HepG2 (cell line): Measurements from ENCODE around the gene NOSTRIN. TPM values are rescaled to one million over a fixed set of nuclear protein-coding genes. Genes with fewer than 3 reads are reported as not detected.

Source experiments
- ATAC-seq: fragments of 200-7000 bp; cut with Tn5 transposase; 3 replicates; pipeline ENCODE4 v1.9.1; 2020; ENCODE audit warnings: mild to moderate bottlenecking, moderate library complexity
- BruUV-seq: library from RNA; stranded (reverse); fragments of 400-500 nt; replicated peaks from 2 replicates; lab custom pipeline; 2021; lab: Mats Ljungman, UMichigan
- CTCF ChIA-PET: fragments of 300-600 bp; formaldehyde crosslinking; extraction: SDS; loops from one replicate; lab custom pipeline; 2021; ENCODE audit warnings: low total read pairs, inconsistent platforms, low intra/inter-chr PET ratio; lab: Yijun Ruan, JAX
- POLR2A ChIA-PET: fragments of 350-600 bp; sonication (Branson Sonifier 250); formaldehyde crosslinking; loops from one replicate; lab custom pipeline; 2020; ENCODE audit warnings: antibody characterized with exemption, inconsistent platforms; lab: Yijun Ruan, JAX
- DNase-seq: peaks from one replicate; pipeline ENCODE4 v3.0.0-alpha.2; 2015; ENCODE audit warnings: low spot score
- FAIRE-seq: peaks from 3 replicates; lab custom pipeline; 2011; peaks lifted over from hg19 to GRCh38; lab: Jason Lieb, UNC
- H2AFZ ChIP-seq: one replicate; pipeline ENCODE4 v1.6.1; 2011; ENCODE audit warnings: low read length, inconsistent platforms
- H3K27ac ChIP-seq: fragments of 300-600 bp; 3 replicates; pipeline ENCODE4 v1.8.0; 2011; ENCODE audit warnings: mixed run types, mild to moderate bottlenecking, mixed read lengths, low read length, inconsistent platforms; ENCODE audit not compliant: insufficient read depth; ENCODE audit errors: extremely low read length
- H3K27me3 ChIP-seq, 2 experiments: fragments of 200-600 bp in 1 of 2; 2 replicates in 1 of 2; 3 replicates in 1 of 2; pipeline versions ENCODE4 v1.6.0 to v1.8.0; 2011; ENCODE audit warnings: low read length in 2 of 2, mild to moderate bottlenecking in 2 of 2, moderate library complexity in 2 of 2, inconsistent platforms in 1 of 2; ENCODE audit not compliant: insufficient read depth in 2 of 2, control insufficient read depth in 1 of 2
- H3K36me3 ChIP-seq, 2 experiments: fragments of 200-600 bp in 1 of 2; replicated peaks in 1 of 2; 2 replicates in 1 of 2; 3 replicates in 1 of 2; pipeline versions ENCODE4 v1.5.1 to v1.8.0; 2011; ENCODE audit warnings: low read length in 2 of 2, inconsistent platforms in 1 of 2; ENCODE audit not compliant: insufficient read depth in 2 of 2, control insufficient read depth in 1 of 2
- H3K4me1 ChIP-seq: 2 replicates; pipeline ENCODE4 v1.5.1; 2012; ENCODE audit warnings: low read length, inconsistent platforms; ENCODE audit not compliant: insufficient read depth
- H3K4me2 ChIP-seq: 2 replicates; pipeline ENCODE4 v1.6.0; 2011; ENCODE audit warnings: low read depth, low read length, inconsistent platforms
- H3K4me3 ChIP-seq, 3 experiments: fragments of 200-600 bp in 1 of 3; sonication (generic), shearing (Covaris generic) in 1 of 3; replicated peaks in 1 of 3; 2 replicates each; pipeline ENCODE4 v1.5.1; 2011 to 2016; ENCODE audit warnings: low read length in 3 of 3, inconsistent platforms in 2 of 3, low read depth in 2 of 3, mild to moderate bottlenecking in 2 of 3, control low read depth in 1 of 3, mixed read lengths in 1 of 3; ENCODE audit not compliant: insufficient read depth in 1 of 3
- H3K79me2 ChIP-seq: one replicate; pipeline ENCODE4 v1.6.1; 2011; ENCODE audit warnings: low read length, inconsistent platforms; ENCODE audit not compliant: insufficient read depth
- H3K9ac ChIP-seq: 2 replicates; pipeline ENCODE4 v1.6.0; 2011; ENCODE audit warnings: mild to moderate bottlenecking, low read depth, low read length, inconsistent platforms; ENCODE audit not compliant: insufficient read depth
- H3K9me3 ChIP-seq: 2 replicates; pipeline ENCODE4 v1.5.1; 2012; ENCODE audit warnings: mild to moderate bottlenecking, low read length
- H4K20me1 ChIP-seq: 2 replicates; pipeline ENCODE4 v1.6.0; 2011; ENCODE audit warnings: inconsistent platforms, mild to moderate bottlenecking, low read length, moderate library complexity; ENCODE audit not compliant: insufficient read depth
- CHCHD3 ChIP-seq: sonication (generic); formaldehyde crosslinking; IDR thresholded peaks from 2 replicates; pipeline ENCODE4 v1.8.0; 2022; ENCODE audit warnings: mild to moderate bottlenecking, missing genetic modification reagents, moderate library complexity
- KDM5A ChIP-seq: fragments of 200-600 bp; sonication (generic); IDR thresholded peaks from 2 replicates; pipeline ENCODE4 v1.7.0; 2018; ENCODE audit warnings: antibody characterized with exemption, mild to moderate bottlenecking, low read length, borderline replicate concordance
- PHF8 ChIP-seq: sonication (generic); formaldehyde crosslinking; IDR thresholded peaks from 2 replicates; pipeline ENCODE4 v1.5.0; 2020; ENCODE audit warnings: missing genetic modification reagents
- SP1 ChIP-seq, 2 experiments: fragments of 450-650 bp in 1 of 2; sonication (generic) in 1 of 2; formaldehyde crosslinking in 1 of 2; IDR thresholded peaks; 2 replicates each; pipeline versions ENCODE4 v1.4.0 to v1.6.1; 2016 to 2020; ENCODE audit warnings: missing genetic modification reagents in 1 of 2
- U2AF1 ChIP-seq: fragments of 200-400 bp; formaldehyde crosslinking; optimal IDR thresholded peaks from 2 replicates; pipeline ENCODE3; 2017; ENCODE audit warnings: mild to moderate bottlenecking, low read depth, low read length
- ZHX2 ChIP-seq, 2 experiments: sonication (generic) in 1 of 2; formaldehyde crosslinking in 1 of 2; IDR thresholded peaks; 2 replicates each; pipeline versions ENCODE4 v1.6.1 to v1.9.0; 2014 to 2022; ENCODE audit warnings: antibody characterized with exemption in 1 of 2, borderline replicate concordance in 1 of 2, inconsistent platforms in 1 of 2, low read depth in 1 of 2, missing genetic modification reagents in 1 of 2
- ZNF10 ChIP-seq: sonication (generic); formaldehyde crosslinking; IDR thresholded peaks from 2 replicates; pipeline ENCODE4 v1.4.0; 2020; ENCODE audit warnings: mild to moderate bottlenecking, low read depth, missing genetic modification reagents, borderline replicate concordance
- WGBS: methylation state at CpG from one replicate; pipeline ENCODE4 v1.1.6; 2017; ENCODE audit warnings: low lambda C conversion rate; 5-methylcytosine and 5-hydroxymethylcytosine counted together
- in situ Hi-C: cut with HindIII; loops from 2 replicates; pipeline ENCODE4 v1.10.0; 2017; ENCODE audit warnings: low pct_unique_long_range_greater_than_20kb; ENCODE audit not compliant: extremely low pct_ligation_motif_present
- intact Hi-C: fragments of 100-400 bp; cut with micrococcal nuclease; formaldehyde crosslinking; loops from one replicate; pipeline ENCODE4 v1.10.0; 2022; ENCODE audit not compliant: unreplicated experiment
- polyA plus RNA-seq, 8 experiments: library from polyadenylated mRNA; depleted of rRNA in 3 of 8; stranded (reverse) in 7 of 8; unstranded in 1 of 8; fragments of >200 nt; fragmentation: Illumina TruSeq in 4 of 8; extraction: Trizol in 4 of 8; gene quantifications; 2 replicates each; pipeline versions ENCODE4 v1.2.1 to v1.2.3, GENCODE V29; 2011 to 2016; ENCODE audit warnings: low read depth in 4 of 8, missing spikeins in 1 of 8, mixed read lengths in 1 of 8; ENCODE audit not compliant: insufficient read depth in 1 of 8
- total RNA-seq, 5 experiments: library from RNA; depleted of rRNA; stranded (reverse); fragments of >200 nt; fragmentation: Illumina TruSeq; extraction: Trizol; gene quantifications; 2 replicates each; pipeline ENCODE4 v1.2.3, GENCODE V29; 2016; ENCODE audit warnings: low read depth in 1 of 5

Gene NOSTRIN
- total and polyA plus RNA-seq, 2 of the 13 experiments (the other 11 are each of a cell fraction or from before 2014, with no cell fraction given) = 0.22 TPM

GRCh38 chr2:168794968-168795367 is 7.5 kb upstream of the NOSTRIN start:
- no peak for ATAC-seq
- WGBS = 0% methylated on average over 1 of the region's 1 CpG
- Histone ChIP-seq H4K20me1 (no peaks in the 10 kb centered on the region), H2AFZ (no peak overlapping the region), H3K9me3 (no peaks in the 10 kb centered on the region), H3K79me2 (no peaks in the 10 kb centered on the region), H3K36me3 (no peaks in the 10 kb centered on the region), H3K27ac (no peak overlapping the region)
- POLR2A ChIA-PET = no interaction called here
- CTCF ChIA-PET = no interaction called here
- TF ChIP-seq PHF8 (CRISPR knock-in tag) = no peak
- TF ChIP-seq KDM5A = no peak
- no peak for TF ChIP-seq ZNF10 (CRISPR knock-in tag)
- TF ChIP-seq SP1 (IDR thresholded peaks at IDR 0.05) = no peak
- no peak for TF ChIP-seq SP1 (CRISPR knock-in tag; IDR thresholded peaks at IDR 0.05)
- no peak for TF ChIP-seq U2AF1
- TF ChIP-seq ZHX2 (IDR thresholded peaks at IDR 0.05; ENCODE audit: low read depth) = no peak
- no peak for TF ChIP-seq ZHX2 (CRISPR knock-in tag; IDR thresholded peaks at IDR 0.05; ENCODE audit: borderline replicate concordance)
- TF ChIP-seq CHCHD3 (CRISPR knock-in tag) = no peak
- TF ChIP-seq, all 625 proteins: peak for 0
- H3K4me2 ChIP-seq = no peak overlapping the region
- intact Hi-C loops = no loop called here
- FAIRE-seq (peak; percentile 4), DNase-seq (no peak)
- BruUV-seq = no TSS peak
- H3K4me1 ChIP-seq = no peaks in the 10 kb centered on the region
- no peaks in the 10 kb centered on the region; a peak in 1 of 5 replicates for H3K27me3 ChIP-seq
- in situ Hi-C loops = no loop called here
- no peak overlapping the region for H3K4me3 ChIP-seq
- H3K9ac ChIP-seq = no peak overlapping the region
